Neuronal stem cell (in vitro differentiated cells): ENCODE results near the gene STX3.

Experiments used
- DNase-seq: peaks from one replicate; pipeline ENCODE4 v3.0.0-alpha.2; 2013; ENCODE audit warnings: low spot score
- H2AFZ ChIP-seq: one replicate; pipeline ENCODE4 v1.6.1; 2013; ENCODE audit warnings: mild to moderate bottlenecking, low read length, inconsistent platforms
- H2AK5ac ChIP-seq: 2 replicates; pipeline ENCODE4 v1.6.1; 2013; ENCODE audit warnings: low read depth, mild to moderate bottlenecking, inconsistent platforms, low read length, moderate library complexity, mixed read lengths
- H2BK120ac ChIP-seq: 2 replicates; pipeline ENCODE4 v1.6.1; 2013; ENCODE audit warnings: low read depth, mild to moderate bottlenecking, inconsistent platforms, low read length, moderate library complexity, mixed read lengths
- H2BK12ac ChIP-seq: one replicate; pipeline ENCODE4 v1.6.1; 2013; ENCODE audit warnings: low read length, inconsistent platforms
- H2BK15ac ChIP-seq: 2 replicates; pipeline ENCODE4 v1.6.1; 2013; ENCODE audit warnings: mild to moderate bottlenecking, low read length, inconsistent platforms, mixed read lengths
- H2BK5ac ChIP-seq: one replicate; pipeline ENCODE4 v1.6.1; 2013; ENCODE audit warnings: inconsistent platforms, mild to moderate bottlenecking, low read length, moderate library complexity
- H3K14ac ChIP-seq: one replicate; pipeline ENCODE4 v1.6.1; 2013; ENCODE audit warnings: low read length, inconsistent platforms
- H3K18ac ChIP-seq: 2 replicates; pipeline ENCODE4 v1.6.1; 2013; ENCODE audit warnings: low read length, inconsistent platforms
- H3K23ac ChIP-seq: 2 replicates; pipeline ENCODE4 v1.6.1; 2013; ENCODE audit warnings: low read depth, mild to moderate bottlenecking, mixed read lengths, low read length, inconsistent platforms; ENCODE audit not compliant: poor library complexity
- H3K27ac ChIP-seq: replicated peaks from 3 replicates; pipeline ENCODE4 v1.5.1; 2013; ENCODE audit warnings: low read length, inconsistent platforms
- H3K27me3 ChIP-seq, 3 experiments: 2 replicates each; pipeline ENCODE4 v1.6.1; 2013; ENCODE audit warnings: low read length in 3 of 3, mild to moderate bottlenecking in 2 of 3, inconsistent platforms in 1 of 3, low read depth in 1 of 3, mixed read lengths in 1 of 3, moderate library complexity in 1 of 3; ENCODE audit not compliant: control insufficient read depth in 3 of 3, insufficient read depth in 3 of 3
- H3K36me3 ChIP-seq, 2 donors: replicated peaks in 1 of 2; 2 replicates each; pipeline ENCODE4 v1.6.1; 2013; ENCODE audit warnings: low read length in 2 of 2; ENCODE audit not compliant: control insufficient read depth in 2 of 2, insufficient read depth in 2 of 2
- H3K4ac ChIP-seq: 2 replicates; pipeline ENCODE4 v1.6.1; 2013; ENCODE audit warnings: inconsistent platforms, mild to moderate bottlenecking, low read length, moderate library complexity
- H3K4me1 ChIP-seq, 2 donors: 1 replicate in 1 of 2; 2 replicates in 1 of 2; pipeline ENCODE4 v1.6.1; 2013; ENCODE audit warnings: low read length in 2 of 2, low read depth in 1 of 2; ENCODE audit not compliant: control insufficient read depth in 2 of 2, insufficient read depth in 1 of 2
- H3K4me2 ChIP-seq: one replicate; pipeline ENCODE4 v1.6.1; 2013; ENCODE audit warnings: mild to moderate bottlenecking, low read length, inconsistent platforms; ENCODE audit not compliant: insufficient read depth, poor library complexity, severe bottlenecking
- H3K4me3 ChIP-seq, 2 donors: 2 replicates each; pipeline ENCODE4 v1.5.1; 2013; ENCODE audit warnings: low read length in 2 of 2, mild to moderate bottlenecking in 2 of 2, inconsistent platforms in 1 of 2, moderate library complexity in 1 of 2
- H3K79me1 ChIP-seq: one replicate; pipeline ENCODE4 v1.6.1; 2013; ENCODE audit warnings: low read depth, mild to moderate bottlenecking, inconsistent platforms, low read length, moderate library complexity
- H3K9ac ChIP-seq: one replicate; pipeline ENCODE4 v1.6.1; 2013; ENCODE audit warnings: mild to moderate bottlenecking, low read depth, low read length, inconsistent platforms; ENCODE audit not compliant: poor library complexity
- H3K9me3 ChIP-seq, 2 donors: replicated peaks in 1 of 2; 2 replicates each; pipeline versions ENCODE3 to v1.6.1; 2013; ENCODE audit warnings: low read length in 2 of 2, mild to moderate bottlenecking in 2 of 2, inconsistent platforms in 1 of 2, low read depth in 1 of 2, mixed read lengths in 1 of 2, moderate library complexity in 1 of 2; ENCODE audit not compliant: control insufficient read depth in 2 of 2, insufficient read depth in 1 of 2
- H4K8ac ChIP-seq: one replicate; pipeline ENCODE4 v1.6.1; 2013; ENCODE audit warnings: low read depth, mild to moderate bottlenecking, inconsistent platforms, low read length, moderate library complexity
- H4K91ac ChIP-seq: one replicate; pipeline ENCODE4 v1.6.1; 2013; ENCODE audit warnings: low read length, low read depth, mild to moderate bottlenecking, inconsistent platforms; ENCODE audit not compliant: poor library complexity
- WGBS, 2 donors: extraction: QIAGEN DNeasy Blood & Tissue Kit; methylation state at CpG; one replicate each; pipeline ENCODE4 v1.1.7; 2013; ENCODE audit warnings: missing lambda C conversion rate in 2 of 2, mixed read lengths in 1 of 2; ENCODE audit not compliant: insufficient read length in 2 of 2, insufficient replicate concordance in 1 of 2; ENCODE audit errors: extremely low coverage in 2 of 2; 5-methylcytosine and 5-hydroxymethylcytosine counted together

Gene STX3

DNA sequence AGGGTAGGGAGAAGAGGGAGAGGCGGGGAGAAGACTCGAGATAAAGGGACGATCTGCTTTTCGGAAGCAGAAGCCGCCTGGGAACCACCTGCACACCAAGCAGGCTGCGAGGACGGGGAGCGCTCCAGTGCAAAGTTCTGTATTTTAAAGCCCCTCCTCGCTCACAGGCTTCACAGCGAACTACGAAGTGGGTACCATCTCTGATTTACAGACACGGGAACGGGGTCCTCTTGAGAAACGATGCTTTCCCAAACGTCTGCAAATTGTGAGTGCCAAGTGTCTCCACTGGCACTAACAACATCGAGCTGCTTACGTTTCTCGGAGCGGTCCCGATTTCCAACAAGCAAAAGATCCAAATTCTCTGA is 700 bp upstream of the STX3 start:
- H3K27ac ChIP-seq = peak overlapping the region; percentile 0
- H3K9ac ChIP-seq = peak overlapping the region; percentile 53
- H3K79me1 ChIP-seq = no peaks in the 10 kb centered on the region
- peak overlapping the region; percentile 47 to 97 for H3K4me3 ChIP-seq
- H2AFZ ChIP-seq = peak overlapping the region; percentile 93
- peak overlapping the region; percentile 6 for H2BK5ac ChIP-seq
- no peak overlapping the region for H4K91ac ChIP-seq
- no peak overlapping the region for H2AK5ac ChIP-seq
- no peak overlapping the region for H4K8ac ChIP-seq
- no peak overlapping the region for H3K4ac ChIP-seq
- no peak overlapping the region for H3K23ac ChIP-seq
- H3K4me2 ChIP-seq = peak overlapping the region; percentile 88
- no peak for DNase-seq
- no peak overlapping the region for H3K18ac ChIP-seq
- no peak overlapping the region for H2BK12ac ChIP-seq
- no CpG with 5 or more reads among the region's 20 CpGs for WGBS, 2 donors
- peaks cover 0 to 51% (median 0%) of the 10 kb centered on the region in 3 experiments for H3K27me3 ChIP-seq
- H3K4me1 ChIP-seq = peaks cover 0 to 12% of the 10 kb centered on the region in 2 donors
- H2BK15ac ChIP-seq = no peak overlapping the region
- no peak overlapping the region for H2BK120ac ChIP-seq
- H3K36me3 ChIP-seq = no peaks in the 10 kb centered on the region
- no peaks in the 10 kb centered on the region for H3K9me3 ChIP-seq
- no peak overlapping the region for H3K14ac ChIP-seq

DNA sequence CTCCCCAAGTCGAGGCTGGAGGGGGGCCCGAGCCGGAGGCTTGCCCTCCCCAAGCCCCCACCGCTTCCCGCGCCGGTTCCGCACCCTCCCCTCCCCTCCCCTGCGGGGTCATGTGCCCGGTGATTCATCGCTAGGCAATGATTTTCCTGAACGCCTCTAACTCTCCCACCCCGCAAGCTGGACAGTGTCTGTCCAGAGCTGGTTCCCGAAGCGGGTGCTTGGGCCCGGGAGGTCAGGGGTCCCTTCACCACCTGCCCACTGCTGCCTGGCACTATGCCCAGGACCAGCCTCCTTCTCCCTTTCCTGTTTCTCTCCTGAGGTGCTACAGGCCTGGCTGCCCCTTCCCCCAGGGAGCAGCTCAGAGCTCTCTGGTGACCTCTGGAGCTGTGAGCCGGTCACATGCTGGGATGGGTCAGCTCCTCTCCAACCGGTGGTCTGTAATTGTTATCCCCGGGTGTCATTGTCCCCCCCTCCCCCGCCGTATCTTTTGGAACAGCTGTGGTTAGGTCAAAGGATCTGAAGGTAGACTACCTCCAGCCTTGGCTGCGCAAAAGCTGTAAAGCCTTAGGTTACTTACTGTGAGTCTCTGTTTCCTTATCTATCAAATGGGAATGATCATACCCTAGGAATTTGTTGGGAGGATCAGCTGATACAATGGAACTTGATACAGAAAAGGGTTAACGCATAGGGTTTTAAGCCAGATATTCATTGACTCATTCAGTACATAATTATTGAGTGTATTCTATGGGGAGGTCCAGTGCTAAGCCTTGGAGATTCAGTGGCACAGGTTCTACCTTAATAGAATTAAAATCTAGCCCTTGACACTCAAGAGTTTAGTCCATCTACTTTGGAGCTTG is 753 bp downstream of the STX3 start:
- Histone ChIP-seq H3K4me3 (peak overlapping the region; percentile 47 to 97), H3K4ac (no peak overlapping the region), H3K27me3 (peaks cover 0 to 58% (median 0%) of the 10 kb centered on the region in 3 experiments), H3K4me1 (peaks cover 0 to 12% of the 10 kb centered on the region in 2 donors), H3K9ac (peak overlapping the region; percentile 53), H2BK15ac (no peak overlapping the region), H3K79me1 (no peaks in the 10 kb centered on the region), H2BK12ac (no peak overlapping the region), H3K18ac (peak overlapping the region; percentile 95), H4K8ac (no peak overlapping the region), H2BK120ac (no peak overlapping the region), H3K23ac (no peak overlapping the region), H2BK5ac (peak overlapping the region; percentile 6), H2AK5ac (no peak overlapping the region), H3K36me3 (no peaks in the 10 kb centered on the region), H3K9me3 (no peaks in the 10 kb centered on the region), H3K14ac (no peak overlapping the region), H3K4me2 (peak overlapping the region; percentile 88), H3K27ac (no peak overlapping the region), H4K91ac (no peak overlapping the region), H2AFZ (peak overlapping the region; percentile 93)
- WGBS, 2 donors = no CpG with 5 or more reads among the region's 23 CpGs
- peak; percentile 51 for DNase-seq

DNA sequence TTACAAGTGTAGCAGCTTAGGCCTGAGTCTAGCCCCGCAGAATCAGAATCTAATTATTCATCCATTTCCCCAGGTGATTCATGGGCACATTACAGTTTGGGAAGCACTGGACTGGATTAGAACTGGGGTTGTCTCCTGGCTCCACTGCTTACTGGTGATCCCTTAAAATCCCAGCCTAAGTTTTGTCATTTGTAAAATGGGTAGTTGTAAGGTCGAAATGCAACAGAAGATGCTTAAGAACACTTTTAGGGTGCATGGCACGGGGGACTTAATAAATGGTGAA is 1.3 kb downstream of the STX3 start:
- no peaks in the 10 kb centered on the region for H3K79me1 ChIP-seq
- H2AFZ ChIP-seq = no peak overlapping the region
- DNase-seq = no peak
- H2BK15ac ChIP-seq = no peak overlapping the region
- H3K27ac ChIP-seq = no peak overlapping the region
- H3K4ac ChIP-seq = no peak overlapping the region
- peaks cover 0 to 60% (median 0%) of the 10 kb centered on the region in 3 experiments for H3K27me3 ChIP-seq
- no peak overlapping the region for H3K18ac ChIP-seq
- no peak overlapping the region for H3K14ac ChIP-seq
- H3K36me3 ChIP-seq = no peaks in the 10 kb centered on the region
- no peaks in the 10 kb centered on the region for H3K9me3 ChIP-seq
- WGBS, 2 donors = no CpG with 5 or more reads among the region's 3 CpGs
- H3K4me2 ChIP-seq = no peak overlapping the region
- H4K91ac ChIP-seq = no peak overlapping the region
- no peak overlapping the region for H4K8ac ChIP-seq
- no peak overlapping the region for H3K23ac ChIP-seq
- no peak overlapping the region for H3K9ac ChIP-seq
- no peak overlapping the region for H3K4me3 ChIP-seq
- no peak overlapping the region for H2BK5ac ChIP-seq
- no peak overlapping the region for H2BK120ac ChIP-seq
- H2AK5ac ChIP-seq = no peak overlapping the region
- peaks cover 0 to 12% of the 10 kb centered on the region in 2 donors for H3K4me1 ChIP-seq
- H2BK12ac ChIP-seq = no peak overlapping the region

DNA sequence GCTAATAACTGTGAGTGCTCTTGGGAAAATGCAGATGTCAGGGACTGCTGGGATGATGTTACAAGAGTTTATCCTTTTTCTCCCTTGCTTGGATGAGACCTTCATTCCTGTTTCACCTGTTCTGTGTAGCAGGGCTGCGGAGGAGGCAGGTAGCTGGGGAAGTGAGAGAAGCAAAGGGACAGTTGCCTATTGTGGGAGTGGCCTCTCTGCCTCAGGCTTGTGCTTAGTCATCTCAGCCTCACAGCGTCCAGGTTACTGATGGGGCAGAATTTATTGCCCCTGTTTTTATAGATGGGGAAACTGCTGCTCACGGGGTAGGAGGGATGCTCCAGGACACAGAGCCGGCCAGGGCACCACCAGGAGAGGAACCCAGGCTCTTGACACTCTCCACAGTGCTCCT is 1.7 kb downstream of the STX3 start:
- no peak for DNase-seq
- no CpG with 5 or more reads among the region's 4 CpGs for WGBS, 2 donors

More for the DNA sequence above, 1.7 kb downstream of the STX3 start:
- H4K8ac ChIP-seq = no peak overlapping the region
- H3K4ac ChIP-seq = no peak overlapping the region
- no peak overlapping the region for H2BK15ac ChIP-seq
- no peak overlapping the region for H2BK120ac ChIP-seq
- no peak overlapping the region for H3K23ac ChIP-seq
- no peak overlapping the region for H3K9ac ChIP-seq
- H3K79me1 ChIP-seq = no peaks in the 10 kb centered on the region
- H2BK5ac ChIP-seq = no peak overlapping the region
- no peak overlapping the region for H3K27ac ChIP-seq
- H3K4me1 ChIP-seq = peaks cover 0 to 12% of the 10 kb centered on the region in 2 donors
- H3K4me2 ChIP-seq = no peak overlapping the region
- no peaks in the 10 kb centered on the region for H3K36me3 ChIP-seq
- H3K9me3 ChIP-seq = no peaks in the 10 kb centered on the region
- H3K14ac ChIP-seq = no peak overlapping the region
- no peak overlapping the region for H3K4me3 ChIP-seq
- peaks cover 0 to 60% (median 0%) of the 10 kb centered on the region in 3 experiments for H3K27me3 ChIP-seq
- no peak overlapping the region for H2BK12ac ChIP-seq
- H2AFZ ChIP-seq = no peak overlapping the region
- no peak overlapping the region for H2AK5ac ChIP-seq
- no peak overlapping the region for H4K91ac ChIP-seq
- H3K18ac ChIP-seq = no peak overlapping the region
